GM12892 (cell line): Measurements from ENCODE around the gene ST7.

Experiments
- POLR2A ChIP-seq: IDR thresholded peaks from 2 replicates; pipeline ENCODE4 v1.6.1; 2011; ENCODE audit warnings: low read depth, low read length, control low read depth
- TAF1 ChIP-seq: IDR thresholded peaks from 2 replicates; pipeline ENCODE4 v1.6.1; 2011; ENCODE audit warnings: low read depth, mild to moderate bottlenecking, control low read depth, low read length, borderline replicate concordance

- no peak for TF ChIP-seq POLR2A
- no peak for TF ChIP-seq TAF1
Observed at GRCh38 chr7:117053432-117053831, 100.1 kb downstream of the ST7 start.
